Suppressor macrophage (primary cell): Measurements from ENCODE around the gene NBAS.

Experiments used
- DNase-seq, 4 experiments: peaks; one replicate each; pipeline ENCODE4 v3.0.0-alpha.2; 2020 to 2022

NBAS gene

DNA sequence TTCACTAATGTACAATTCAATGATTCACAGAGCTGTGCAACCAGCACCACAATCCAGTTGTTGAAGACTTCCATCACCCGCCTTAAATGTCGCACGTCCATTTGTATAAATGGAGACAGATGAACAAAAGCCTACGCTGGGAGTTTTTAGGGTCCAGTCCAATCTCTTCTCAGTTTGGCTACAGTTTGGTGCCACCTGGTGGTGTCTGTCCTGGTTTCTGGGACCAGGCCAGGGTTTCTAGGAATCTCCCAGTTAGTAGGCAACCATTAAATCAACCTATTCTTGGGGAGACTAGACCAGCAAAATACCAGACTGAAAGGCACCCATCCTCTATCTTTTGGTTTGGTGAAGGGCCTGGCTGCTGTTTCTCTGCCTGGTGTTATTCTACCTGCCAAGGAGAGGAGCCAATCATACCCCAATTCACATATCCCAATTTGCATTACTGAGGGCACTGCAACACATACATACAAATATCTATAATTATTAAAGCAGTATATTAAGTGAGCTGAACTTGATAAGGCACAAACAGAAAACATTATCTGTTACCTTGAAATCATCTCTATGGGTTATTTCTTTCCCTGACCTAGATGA is 27.3 kb upstream of the NBAS start:
- peak; percentile 48 to 65 (median 56) for DNase-seq

DNA sequence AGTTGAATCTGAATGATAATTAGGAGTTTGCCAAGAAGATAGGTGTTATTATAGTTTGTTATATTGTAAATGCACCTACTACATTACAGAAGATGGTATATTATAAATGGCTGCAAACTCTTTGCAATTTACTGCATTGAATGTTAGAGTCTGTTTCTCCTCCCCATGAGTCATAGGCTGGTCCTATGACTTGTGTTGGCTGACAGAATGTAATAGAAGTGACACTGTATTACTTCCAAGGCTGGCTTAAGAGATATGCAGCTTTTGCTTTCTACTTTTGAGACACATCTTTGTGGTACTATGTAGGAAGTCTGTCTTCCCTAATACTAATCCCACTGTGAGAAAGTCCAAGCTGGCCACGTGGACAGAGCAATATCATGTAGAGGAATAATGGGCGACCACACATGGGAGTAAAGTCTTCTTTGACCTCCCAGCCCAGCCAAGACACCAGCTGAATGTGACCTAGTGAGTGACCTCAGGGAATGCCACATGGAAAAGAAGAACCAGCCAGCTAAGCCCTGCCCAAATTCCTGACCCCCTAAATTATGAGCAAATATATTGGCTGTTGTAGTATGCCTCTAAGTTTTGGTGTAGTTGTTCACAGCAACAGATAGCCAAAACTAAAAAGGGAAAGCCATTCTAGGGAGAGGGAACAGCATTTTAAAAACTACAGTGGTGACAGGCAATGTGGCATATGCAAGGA is 23.8 kb upstream of the NBAS start:
- peak; percentile 24 to 57 (median 46) for DNase-seq

GRCh38 chr2:15584316-15584715 is 23.2 kb upstream of the NBAS start:
- no peak for DNase-seq

DNA sequence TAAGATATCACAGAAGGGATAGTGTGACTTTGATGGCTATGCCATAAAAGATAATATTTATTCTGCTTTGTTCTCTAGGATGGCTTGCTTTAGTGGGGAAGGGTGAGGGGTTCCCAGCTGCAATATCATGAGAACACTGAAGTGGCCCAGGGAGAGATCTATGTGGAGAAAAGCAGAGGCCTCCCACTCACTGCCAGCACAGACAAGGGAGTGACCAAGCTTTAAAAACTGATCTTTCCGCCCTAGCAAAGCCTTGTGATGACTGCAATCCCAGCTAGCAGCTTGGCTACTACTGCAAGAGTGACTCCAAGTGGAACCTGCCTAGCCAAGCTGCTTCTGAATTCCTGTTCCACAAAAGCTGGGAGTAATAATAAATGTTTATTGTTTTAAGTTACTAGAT is 22.7 kb upstream of the NBAS start:
- DNase-seq = peak in 1 of 4 experiments; percentile 32

- DNase-seq = no peak
Observed at GRCh38 chr2:15582710-15583357, 21.7 kb upstream of the NBAS start.

DNA sequence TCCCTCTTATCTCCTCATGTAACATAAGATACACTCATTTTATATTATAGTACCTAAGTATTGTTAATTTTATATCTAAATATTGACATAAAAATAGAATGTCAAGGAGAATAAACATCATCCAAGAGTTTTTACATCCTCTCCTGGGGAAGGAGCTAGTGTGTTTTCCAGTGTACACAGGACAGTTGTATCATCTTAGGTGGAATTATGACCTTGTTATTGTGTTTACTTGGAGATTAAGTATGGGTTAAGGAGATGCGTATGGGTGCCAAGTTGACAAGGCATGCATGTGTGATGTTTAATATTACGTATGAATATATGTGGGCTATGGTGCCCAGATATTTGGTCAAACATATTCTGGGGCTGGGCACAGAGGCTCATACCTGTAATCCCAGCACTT is 19.3 kb upstream of the NBAS start:
- DNase-seq = no peak

DNA sequence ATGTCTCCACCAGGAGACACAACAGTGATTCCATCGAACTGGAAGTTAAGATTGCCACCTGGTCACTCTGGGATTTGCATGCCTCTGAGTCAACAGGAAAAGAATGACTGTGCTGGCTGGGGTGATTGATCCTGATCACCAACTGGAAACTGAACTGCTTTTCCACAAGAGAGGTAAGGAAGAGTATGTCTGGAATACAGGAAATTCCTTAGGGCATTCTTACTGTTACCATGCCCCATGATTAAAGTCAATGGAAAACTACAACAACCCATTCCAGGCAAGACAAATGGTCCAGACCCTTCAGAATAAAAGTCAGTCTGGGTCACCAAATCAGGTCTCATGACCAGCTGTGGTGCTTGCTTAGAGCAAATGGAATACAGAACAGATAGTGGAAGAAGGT is 18.5 kb upstream of the NBAS start:
- DNase-seq = no peak

- peak; percentile 84 to 93 (median 91) for DNase-seq
Observed at GRCh38 chr2:15577071-15577735, 16.1 kb upstream of the NBAS start.

DNA sequence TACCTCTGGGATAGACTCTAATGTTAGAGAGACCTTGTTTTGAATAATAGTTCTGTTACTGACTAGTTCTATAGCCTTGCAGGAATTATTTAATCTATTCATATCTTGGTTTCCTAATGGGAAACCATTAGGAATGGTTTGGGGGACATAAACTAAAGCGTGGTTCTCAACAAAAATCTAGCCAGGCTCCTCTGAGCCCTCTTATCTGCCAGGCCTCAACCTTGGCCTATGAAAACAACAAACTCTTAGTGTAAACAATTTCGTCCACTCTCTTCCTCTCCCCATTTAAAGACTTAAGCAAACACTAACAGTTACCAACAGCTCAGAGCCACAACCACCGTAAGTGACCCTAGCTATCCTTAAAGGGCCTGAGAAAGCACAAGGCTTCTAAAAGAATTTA is 10.6 kb upstream of the NBAS start:
- DNase-seq = no peak

GRCh38 chr2:15570104-15570503 is 9.0 kb upstream of the NBAS start:
- no peak for DNase-seq

GRCh38 chr2:15568874-15569273 is 7.7 kb upstream of the NBAS start:
- DNase-seq = no peak

GRCh38 chr2:15566912-15567311 is 5.8 kb upstream of the NBAS start:
- DNase-seq = no peak

DNA sequence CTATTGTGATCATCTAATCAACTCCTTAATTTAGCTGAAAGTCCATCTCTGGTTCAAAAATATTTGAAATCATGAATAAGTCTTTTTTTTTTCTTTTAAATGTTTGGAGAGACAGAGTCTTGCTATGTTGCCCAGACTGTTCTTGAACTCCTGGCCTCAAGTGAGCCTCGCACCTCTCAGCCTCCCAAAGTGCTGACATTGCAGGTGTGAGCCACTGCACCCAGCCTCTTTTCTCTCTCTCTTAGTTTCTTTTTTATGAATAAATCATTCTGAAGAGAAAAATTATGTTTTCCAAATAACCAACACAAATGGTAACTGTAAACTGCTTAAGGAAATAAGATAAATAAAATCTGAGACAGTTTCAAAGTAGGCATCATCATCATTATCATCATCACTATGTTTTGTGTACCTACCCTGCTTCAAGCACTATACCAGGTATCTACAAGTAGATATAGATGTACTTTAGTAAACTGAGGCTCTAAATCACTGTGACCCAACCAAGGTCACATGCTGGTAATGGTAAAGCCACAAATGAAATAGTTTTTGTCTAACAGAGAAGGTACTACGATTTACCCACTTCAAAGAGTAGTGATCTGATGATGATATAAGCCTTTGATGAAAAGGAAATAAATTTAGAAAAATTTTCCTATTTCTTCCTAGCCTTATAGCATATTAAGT is 5.0 kb upstream of the NBAS start:
- DNase-seq = no peak

GRCh38 chr2:15565392-15565791 is 4.3 kb upstream of the NBAS start:
- no peak for DNase-seq

DNA sequence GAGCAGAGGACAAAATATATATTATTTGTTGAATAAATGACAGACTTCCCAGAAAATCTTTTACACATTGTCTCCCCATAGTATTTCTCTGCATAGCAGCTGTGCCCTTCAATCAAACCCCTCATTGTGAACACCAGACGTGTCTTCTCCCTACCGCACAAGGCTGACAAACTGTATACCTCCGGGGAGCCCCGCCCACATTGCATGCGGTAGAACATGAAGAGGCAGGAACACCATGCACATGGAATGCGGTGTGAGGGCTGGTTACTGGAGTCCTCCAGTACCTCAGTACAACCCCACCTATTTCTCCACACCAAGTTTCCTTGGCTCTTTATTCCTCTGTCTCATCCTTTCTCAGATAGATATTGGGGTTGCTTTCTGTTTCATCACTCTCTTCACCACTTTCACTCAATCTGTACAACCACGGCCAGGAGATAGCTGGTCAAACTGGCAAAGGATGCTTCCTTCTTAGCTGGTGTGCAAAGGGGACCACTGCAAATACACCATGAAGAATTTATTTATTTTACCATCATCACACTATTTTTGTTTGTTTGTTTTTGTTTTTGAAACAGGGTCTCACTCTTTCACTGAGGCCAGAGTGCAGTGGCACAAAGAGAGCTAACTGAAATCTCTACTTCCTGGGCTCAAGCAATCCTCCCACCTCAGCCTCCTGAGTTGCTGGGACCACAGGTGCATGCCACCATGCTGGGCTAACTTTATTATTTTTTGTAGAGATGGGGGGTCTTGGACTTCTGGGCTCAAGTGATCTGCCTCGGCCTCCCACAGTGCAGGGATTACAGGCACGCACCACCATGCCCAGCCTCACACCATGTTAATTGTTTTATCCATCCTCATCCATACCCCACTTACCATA is 2.3 kb upstream of the NBAS start:
- DNase-seq = no peak

DNA sequence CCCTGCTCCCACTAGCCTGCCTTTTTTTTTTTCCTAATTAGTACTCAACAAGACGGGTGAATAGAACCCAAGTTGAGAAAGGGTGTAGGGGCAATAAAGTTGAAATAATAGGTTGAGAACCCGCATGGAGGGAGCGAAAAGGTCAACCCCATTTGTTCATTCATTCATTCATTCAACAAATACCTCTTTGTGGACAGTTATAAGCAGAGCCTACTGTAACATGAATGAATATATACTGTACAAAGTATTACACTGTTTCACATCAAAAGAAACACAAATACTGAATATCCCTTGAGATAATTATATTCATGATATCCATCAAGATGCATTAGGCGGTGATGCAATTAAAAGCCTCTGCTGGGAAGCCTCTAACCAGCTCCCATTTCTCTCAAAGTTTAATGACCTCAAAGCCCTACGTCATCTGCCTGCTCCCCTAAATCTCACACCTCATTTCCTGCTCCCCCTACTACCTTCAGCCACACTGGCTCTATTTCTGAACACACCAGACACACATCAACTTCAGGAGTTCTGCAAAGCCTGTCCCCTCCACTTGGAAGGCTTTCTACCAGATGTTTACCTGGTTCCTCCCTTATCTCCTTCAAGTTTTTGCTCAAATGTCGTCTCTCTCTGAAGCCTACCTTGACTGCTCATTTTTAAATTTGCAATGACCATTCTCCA is 1.4 kb upstream of the NBAS start:
- no peak for DNase-seq

DNA sequence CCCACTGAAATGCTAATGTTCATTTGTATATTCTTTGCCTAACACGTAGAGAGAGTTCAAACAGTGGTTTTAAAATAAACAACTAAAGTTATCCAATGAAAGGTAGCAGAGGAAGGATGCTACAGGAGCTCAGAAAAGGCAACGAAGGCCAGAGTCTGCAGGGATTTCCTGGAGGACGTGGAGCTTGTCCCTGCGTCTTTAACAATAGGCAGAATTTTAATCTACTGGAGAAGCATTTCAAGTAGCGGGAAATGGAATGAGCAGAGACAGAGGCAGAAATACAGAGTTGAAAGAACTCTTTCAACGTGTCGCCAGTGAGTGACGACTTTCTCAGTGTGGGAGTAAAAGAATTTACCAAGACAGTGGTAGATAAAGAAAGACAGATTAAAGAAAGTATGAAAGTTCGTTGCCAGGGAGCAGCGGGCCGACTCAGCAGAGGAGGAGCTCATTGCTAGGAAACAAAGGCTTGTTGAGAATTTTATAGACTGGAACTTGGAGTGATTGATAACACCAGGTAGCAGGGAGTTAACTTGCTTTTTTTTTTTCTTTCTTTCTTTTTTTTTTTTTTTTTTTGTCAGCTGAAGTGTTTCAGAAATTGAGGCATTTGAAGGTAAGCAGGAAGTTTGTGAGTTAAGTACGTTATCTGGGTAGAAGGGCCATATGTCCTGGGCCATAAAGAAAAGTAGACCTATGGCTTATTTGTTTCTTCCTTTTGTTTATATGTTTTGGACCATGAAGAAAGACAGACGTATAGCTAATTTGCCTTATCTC is 625 bp upstream of the NBAS start:
- peak; percentile 27 to 40 (median 30) for DNase-seq

DNA sequence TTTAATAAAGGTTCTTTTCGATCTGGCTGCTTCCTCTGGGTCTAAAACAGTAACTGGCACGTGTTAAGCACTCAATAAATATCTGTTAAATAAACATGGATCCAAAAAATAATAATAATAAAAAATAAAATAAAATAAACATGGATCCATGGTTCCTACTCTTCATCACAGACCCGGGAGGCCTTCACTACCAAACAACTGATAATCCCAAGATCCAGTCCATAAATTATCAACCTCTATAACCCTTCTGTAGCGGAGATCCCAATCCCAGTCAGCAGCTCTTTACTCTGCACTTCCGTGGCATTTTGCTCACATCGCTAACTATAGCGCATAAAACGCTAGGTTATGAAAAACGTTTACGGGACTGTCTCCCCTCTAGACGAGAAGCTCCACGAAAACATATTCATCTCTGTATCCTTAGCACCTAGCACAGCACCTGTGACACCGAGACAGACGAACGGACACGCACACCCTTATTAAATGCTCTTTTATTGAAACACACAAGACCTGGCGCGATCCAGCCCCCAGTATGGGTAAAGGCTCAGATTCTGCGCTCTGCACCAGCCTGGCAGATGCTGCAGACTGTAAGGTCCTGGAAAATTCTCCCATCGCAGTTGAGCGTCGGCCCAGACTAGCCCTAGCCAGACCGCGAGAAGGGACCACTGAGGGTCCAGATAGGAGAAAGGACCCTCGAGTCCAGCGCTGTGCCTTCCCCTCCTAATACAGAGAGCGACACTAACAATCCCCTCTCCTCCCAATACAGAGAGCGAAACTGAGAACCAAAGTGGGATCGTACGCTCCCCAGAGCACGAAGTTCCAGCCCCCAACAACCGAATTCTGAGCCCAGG is 770 bp downstream of the NBAS start:
- peak; percentile 2 to 27 (median 13) for DNase-seq

DNA sequence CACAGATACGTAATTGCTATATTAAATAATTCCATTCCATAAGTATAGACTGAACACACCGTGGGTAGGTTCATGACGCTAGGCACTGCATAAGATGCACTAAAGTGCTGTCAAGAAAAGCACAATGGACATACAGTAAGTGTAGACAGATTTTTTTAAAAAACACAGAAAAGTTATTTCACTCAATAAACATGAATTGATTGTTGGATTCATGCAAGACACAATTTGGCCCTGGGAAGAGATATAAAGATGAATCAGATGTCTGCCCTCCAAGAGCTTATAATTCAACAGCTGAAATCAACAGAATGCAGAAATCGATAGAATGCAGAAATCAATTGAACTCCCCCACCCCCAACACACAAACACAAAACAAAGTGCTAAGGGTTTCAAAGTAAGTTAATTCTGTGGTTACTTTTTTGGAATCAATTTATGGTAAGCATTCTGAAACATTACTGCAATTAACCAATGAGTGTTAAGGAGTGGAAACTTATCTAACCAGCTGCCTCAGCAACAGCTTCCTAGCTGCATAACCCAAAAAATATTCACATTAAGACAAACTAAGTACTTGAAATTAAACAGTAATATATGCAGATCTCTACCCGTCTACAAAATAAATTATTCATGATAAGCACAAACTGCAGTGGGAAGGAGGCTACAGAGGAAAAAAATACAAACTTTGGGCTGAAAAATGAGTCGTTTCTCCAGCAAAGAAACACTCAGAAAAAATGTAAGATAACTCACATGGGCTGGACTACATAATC is 1.6 kb downstream of the NBAS start:
- DNase-seq = no peak
